Heart left ventricle (tissue), 16 donors: ENCODE results near the gene ZNHIT3. TPM values are rescaled to one million over a fixed set of nuclear protein-coding genes. Genes with fewer than 3 reads are reported as not detected.
"Not testable (repeated sequence)": the region's sequence is repeated elsewhere in the genome, so short reads cannot be mapped to it uniquely, and the experiment has no call there.

Experiments
- ATAC-seq, 4 donors: fragments of 200-7000 bp; cut with Tn5 transposase; one replicate each; pipeline ENCODE4 v1.9.1; 2020 to 2022; ENCODE audit warnings: moderate library complexity in 4 of 4, mild to moderate bottlenecking in 3 of 4, moderate number of reproducible peaks in 1 of 4
- DNase-seq, 5 donors: peaks; one replicate each; pipeline ENCODE4 v3.0.0-alpha.2; 2020
- H3K27ac ChIP-seq, 12 donors: fragments of 200-600 bp; sonication (generic) in 4 of 12; one replicate each; pipeline versions ENCODE4 v1.5.0 to v1.8.0; 2016 to 2022; ENCODE audit warnings: mild to moderate bottlenecking in 2 of 12
- H3K27me3 ChIP-seq, 9 donors: fragments of 200-600 bp; sonication (generic) in 2 of 9; one replicate each; pipeline versions ENCODE4 v1.5.1 to v1.8.0; 2016 to 2022; ENCODE audit warnings: mild to moderate bottlenecking in 3 of 9
- H3K36me3 ChIP-seq, 9 donors: fragments of 200-600 bp; sonication (generic) in 2 of 9; one replicate each; pipeline versions ENCODE4 v1.5.0 to v1.8.0; 2018 to 2022; ENCODE audit warnings: mild to moderate bottlenecking in 2 of 9
- H3K4me1 ChIP-seq, 12 donors: fragments of 200-600 bp; sonication (generic) in 4 of 12; one replicate each; pipeline versions ENCODE4 v1.5.0 to v1.8.0; 2016 to 2022; ENCODE audit warnings: mild to moderate bottlenecking in 3 of 12
- H3K4me3 ChIP-seq, 12 donors: fragments of 200-600 bp; sonication (generic) in 4 of 12; one replicate each; pipeline versions ENCODE4 v1.5.0 to v1.8.0; 2017 to 2022; ENCODE audit warnings: mild to moderate bottlenecking in 9 of 12, moderate library complexity in 4 of 12
- H3K9me3 ChIP-seq, 12 donors: fragments of 200-600 bp; sonication (generic) in 4 of 12; one replicate each; pipeline versions ENCODE4 v1.5.0 to v1.8.0; 2016 to 2022; ENCODE audit warnings: mild to moderate bottlenecking in 1 of 12
- POLR2A ChIP-seq, 2 donors: fragments of 450-650 bp; IDR thresholded peaks; one replicate each; pipeline ENCODE4 v1.6.1; 2017; ENCODE audit warnings: antibody characterized with exemption in 2 of 2, mild to moderate bottlenecking in 2 of 2, moderate library complexity in 2 of 2
- WGBS, 4 donors: extraction: QIAGEN DNeasy Blood & Tissue Kit in 2 of 4; methylation state at CpG; one replicate each; pipeline versions ENCODE4 v1.1.5 to v1.1.7; 2013 to 2018; 5-methylcytosine and 5-hydroxymethylcytosine counted together
- intact Hi-C, 10 donors: fragments of 100-400 bp; cut with DNase I; formaldehyde crosslinking; loops; one replicate each; pipeline versions ENCODE4 v1.11.1 to v1.14.2; 2022
- polyA plus RNA-seq, 2 donors: library from polyadenylated mRNA; stranded (reverse); fragments of 200-250 nt; gene quantifications; one replicate each; pipeline ENCODE4 v1.2.3, GENCODE V29; 2013
- total RNA-seq, 9 donors: library from RNA; depleted of rRNA in 2 of 9; stranded (reverse); fragments of >200 nt in 2 of 9; fragmentation: NEBNext Ultra II Directional in 3 of 9; extraction: Animal tissue kit (Norgen Biotek cat#: 25700) in 3 of 9; gene quantifications; one replicate each; pipeline versions ENCODE4 v1.1.0 to v1.2.4, GENCODE V29; 2016 to 2023
- TF ChIP-seq, protein P1 (sequence below), 12 donors: fragments of 200-600 bp; sonication (generic) in 4 of 12; IDR thresholded peaks; one replicate each; pipeline versions ENCODE4 v1.5.0 to v1.8.0; 2018 to 2022; ENCODE audit warnings: antibody characterized with exemption in 12 of 12, mild to moderate bottlenecking in 5 of 12
- donor health status: ischemic (EF 13 %, LVEDD 7.1; RV severe dilation, severe dysfunction).
- donor health status: healthy with polysubstance abuse.
- donor health status: DM: no; HTN: yes; CAD: no.
- donor health status: DM: no; HTN: no; CAD: no.
- donor health status: ischemic (EF 25% LVEDD 6.9; RV normal size, moderate dysfunction).
- donor health status: ischemic (EF 25% LVEDD 5.7; RV mildly dilated, moderate dysfunction).
- donor health status: healthy.
- donor health status: DM: yes; HTN: yes; CAD: no.
- donor health status: ischemic (EF 35%, LVEDD 5.7; RV mildly dilated, moderate dysfunction).
- donor health status: nonischemic (EF 11% LVEDD 7.7; RV severe dilation, severe dysfunction).
- donor health status: DM: yes; HTN: yes; CAD: no.
- donor health status: PGD.
- donor health status: ischemic (EF 29% LVEDD 5.4; RV normal size, mild dysfunction).
- donor health status: nonischemic (EF 23%, LVEDD 6.1; RV moderate dilation, normal function).

ZNHIT3 gene
- total and polyA plus RNA-seq, 11 donors: 14.8 to 41.2 (median 23.1) TPM

- Histone ChIP-seq H3K9me3 (no peaks in the 10 kb centered on the region), H3K4me3 (peak overlapping the region in 11 of 12 donors; percentile 14 to 60 (median 49)), H3K36me3 (no peaks in the 10 kb centered on the region), H3K27ac (peak overlapping the region in 2 of 12 donors; percentile 27 to 58), H3K4me1 (peaks cover 2 to 31% (median 25%) of the 10 kb centered on the region in 12 donors), H3K27me3 (peaks cover 0 to 25% (median 7%) of the 10 kb centered on the region in 9 donors)
- TF ChIP-seq, protein P1, sequence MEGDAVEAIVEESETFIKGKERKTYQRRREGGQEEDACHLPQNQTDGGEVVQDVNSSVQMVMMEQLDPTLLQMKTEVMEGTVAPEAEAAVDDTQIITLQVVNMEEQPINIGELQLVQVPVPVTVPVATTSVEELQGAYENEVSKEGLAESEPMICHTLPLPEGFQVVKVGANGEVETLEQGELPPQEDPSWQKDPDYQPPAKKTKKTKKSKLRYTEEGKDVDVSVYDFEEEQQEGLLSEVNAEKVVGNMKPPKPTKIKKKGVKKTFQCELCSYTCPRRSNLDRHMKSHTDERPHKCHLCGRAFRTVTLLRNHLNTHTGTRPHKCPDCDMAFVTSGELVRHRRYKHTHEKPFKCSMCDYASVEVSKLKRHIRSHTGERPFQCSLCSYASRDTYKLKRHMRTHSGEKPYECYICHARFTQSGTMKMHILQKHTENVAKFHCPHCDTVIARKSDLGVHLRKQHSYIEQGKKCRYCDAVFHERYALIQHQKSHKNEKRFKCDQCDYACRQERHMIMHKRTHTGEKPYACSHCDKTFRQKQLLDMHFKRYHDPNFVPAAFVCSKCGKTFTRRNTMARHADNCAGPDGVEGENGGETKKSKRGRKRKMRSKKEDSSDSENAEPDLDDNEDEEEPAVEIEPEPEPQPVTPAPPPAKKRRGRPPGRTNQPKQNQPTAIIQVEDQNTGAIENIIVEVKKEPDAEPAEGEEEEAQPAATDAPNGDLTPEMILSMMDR (IDR thresholded peaks at IDR 0.05): peak; percentile 87 to 98 (median 96)
- TF ChIP-seq POLR2A (IDR thresholded peaks at IDR 0.05): no peak
- peak; percentile 71 to 89 (median 86) for ATAC-seq
- intact Hi-C loops: loop anchor here (1.0 to 10.0 kb wide), 11 partner anchors 52 to 516 kb away; partner anchors contain the start of genes DHRS11 (in 1 of the 10), MYO19 (in 1 of the 10) and PIGW (in 1 of the 10)
- DNase-seq: peak; percentile 80 to 93 (median 84)
- 5 to 10% (median 6%) methylated on average over 34 to 79 of the region's 79 CpGs for WGBS, 4 donors
These were observed 3.6 kb upstream of the ZNHIT3 start for GRCh38 chr17:36482611-36483504.

DNA sequence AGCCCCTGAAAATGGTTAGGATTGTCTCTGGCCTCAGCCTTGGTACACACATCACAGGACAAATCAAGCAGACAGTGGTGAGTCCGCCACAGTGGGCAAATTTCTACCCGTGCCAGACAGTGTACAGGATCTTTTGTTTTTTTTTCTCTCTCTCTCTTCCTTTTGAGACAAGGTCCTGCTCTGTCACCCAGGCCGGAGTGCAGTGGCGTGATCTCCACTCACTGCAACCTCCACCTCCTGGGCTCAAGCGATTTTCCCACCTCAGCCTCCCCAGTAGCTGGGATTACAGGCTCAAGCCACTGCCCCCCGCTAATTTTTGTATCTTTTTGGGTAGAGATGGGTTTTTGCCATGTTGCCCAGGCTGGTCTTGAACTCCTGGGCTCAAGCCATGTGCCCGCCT lies 2.5 kb upstream of the ZNHIT3 start:
- not testable (repeated sequence) for ATAC-seq, DNase-seq, H3K36me3 ChIP-seq, H3K4me3 ChIP-seq, H3K9me3 ChIP-seq, H3K27ac ChIP-seq
- WGBS, 4 donors: 85 to 91% (median 87%) methylated on average over 7 of the region's 7 CpGs
- Histone ChIP-seq H3K4me1 (peaks cover 2 to 40% (median 29%) of the 10 kb centered on the region in 12 donors), H3K27me3 (peaks cover 0 to 25% (median 7%) of the 10 kb centered on the region in 9 donors)
- intact Hi-C loops: loop anchor here in 9 of 10 donors (5.0 to 10.0 kb wide), 9 partner anchors 51 to 517 kb away; partner anchors contain the start of genes DHRS11 (in 1 of the 9), MYO19 (in 1 of the 9) and PIGW (in 1 of the 9)

- peaks cover 0 to 6% (median 0%) of the 10 kb centered on the region in 9 donors for H3K36me3 ChIP-seq
- 89 to 95% (median 94%) methylated on average over 5 to 8 of the region's 8 CpGs for WGBS, 4 donors
- H3K27me3 ChIP-seq: peaks cover 0 to 25% (median 5%) of the 10 kb centered on the region in 9 donors
- DNase-seq (no peak), ATAC-seq (no peak)
- no peak overlapping the region for H3K4me3 ChIP-seq
- peaks cover 2 to 40% (median 29%) of the 10 kb centered on the region in 12 donors for H3K4me1 ChIP-seq
- intact Hi-C loops: loop anchor here in 8 of 10 donors (5.0 to 10.0 kb wide), 7 partner anchors 47 to 510 kb away; partner anchors contain the start of genes MYO19 (in 4 of the 8), PIGW (in 4 of the 8), DHRS11 (in 1 of the 8) and GGNBP2 (in 1 of the 8)
- H3K27ac ChIP-seq: no peak overlapping the region
- TF ChIP-seq POLR2A (IDR thresholded peaks at IDR 0.05): no peak
- TF ChIP-seq, protein P1 (IDR thresholded peaks at IDR 0.05): no peak
- peaks cover 0 to under 1% (median 0%) of the 10 kb centered on the region in 12 donors for H3K9me3 ChIP-seq
These were observed 1.5 kb upstream of the ZNHIT3 start for GRCh38 chr17:36485027-36485426.

- Histone ChIP-seq H3K36me3 (peaks cover 0 to 9% (median 0%) of the 10 kb centered on the region in 9 donors), H3K4me3 (peak overlapping the region; percentile 74 to 99 (median 96)), H3K27me3 (peaks cover 0 to 19% (median 5%) of the 10 kb centered on the region in 9 donors), H3K27ac (peak overlapping the region in 10 of 12 donors; percentile 31 to 88 (median 80)), H3K9me3 (peaks cover 0 to 4% (median 0%) of the 10 kb centered on the region in 12 donors), H3K4me1 (peaks cover 2 to 40% (median 29%) of the 10 kb centered on the region in 12 donors)
- TF ChIP-seq POLR2A (IDR thresholded peaks at IDR 0.05): no peak
- TF ChIP-seq, protein P1 (IDR thresholded peaks at IDR 0.05): no peak
- intact Hi-C loops: loop anchor here in 8 of 10 donors (5.0 to 10.0 kb wide), 7 partner anchors 46 to 511 kb away; partner anchors contain the start of genes MYO19 (in 4 of the 8), PIGW (in 4 of the 8), DHRS11 (in 1 of the 8) and GGNBP2 (in 1 of the 8)
- no peak for DNase-seq
- ATAC-seq: no peak
- WGBS, 4 donors: 29 to 34% (median 32%) methylated on average over 9 to 10 of the region's 10 CpGs
These were observed 677 bp upstream of the ZNHIT3 start for GRCh38 chr17:36485805-36486203.
